Duodenal mucosa (tissue), 2 donors: ENCODE results near the gene PDRG1.

Experiments used
- H3K27ac ChIP-seq: one replicate; pipeline ENCODE4 v1.7.0; 2013; ENCODE audit warnings: low read depth, low read length
- H3K27me3 ChIP-seq, 2 donors: one replicate each; pipeline ENCODE4 v1.7.0; 2013; ENCODE audit warnings: low read length in 2 of 2, control low read depth in 1 of 2; ENCODE audit not compliant: insufficient read depth in 2 of 2, control insufficient read depth in 1 of 2
- H3K36me3 ChIP-seq, 2 donors: one replicate each; pipeline ENCODE4 v1.7.0; 2013; ENCODE audit warnings: low read length in 2 of 2, control low read depth in 1 of 2; ENCODE audit not compliant: insufficient read depth in 2 of 2, control insufficient read depth in 1 of 2
- H3K4me1 ChIP-seq, 2 donors: one replicate each; pipeline ENCODE4 v1.7.0; 2013; ENCODE audit warnings: low read length in 2 of 2, control low read depth in 1 of 2; ENCODE audit not compliant: insufficient read depth in 2 of 2, control insufficient read depth in 1 of 2
- H3K4me3 ChIP-seq, 2 donors: one replicate each; pipeline ENCODE4 v1.7.0; 2013; ENCODE audit warnings: low read length in 2 of 2, low read depth in 1 of 2
- H3K9ac ChIP-seq, 2 donors: one replicate each; pipeline ENCODE4 v1.7.0; 2013; ENCODE audit warnings: low read length in 2 of 2, low read depth in 1 of 2
- H3K9me3 ChIP-seq, 2 donors: one replicate each; pipeline ENCODE4 v1.7.0; 2013; ENCODE audit warnings: low read length in 2 of 2, control low read depth in 1 of 2; ENCODE audit not compliant: control insufficient read depth in 1 of 2

PDRG1 gene

GRCh38 chr20:31984981-31985471 lies 33.2 kb upstream of the PDRG1 start:
- no peaks in the 10 kb centered on the region for H3K9me3 ChIP-seq
- no peak overlapping the region for H3K27ac ChIP-seq
- no peaks in the 10 kb centered on the region for H3K27me3 ChIP-seq
- H3K9ac ChIP-seq = no peak overlapping the region
- H3K36me3 ChIP-seq = no peaks in the 10 kb centered on the region
- no peak overlapping the region for H3K4me3 ChIP-seq
- H3K4me1 ChIP-seq = no peaks in the 10 kb centered on the region

GRCh38 chr20:31981784-31982183 lies 29.9 kb upstream of the PDRG1 start:
- Histone ChIP-seq H3K9me3 (no peaks in the 10 kb centered on the region), H3K27me3 (no peaks in the 10 kb centered on the region), H3K4me3 (no peak overlapping the region), H3K36me3 (no peaks in the 10 kb centered on the region), H3K27ac (no peak overlapping the region), H3K9ac (no peak overlapping the region), H3K4me1 (no peaks in the 10 kb centered on the region)

- Histone ChIP-seq H3K4me3 (no peak overlapping the region), H3K27me3 (peaks cover 0 to 4% of the 10 kb centered on the region in 2 donors), H3K36me3 (no peaks in the 10 kb centered on the region), H3K9ac (no peak overlapping the region), H3K4me1 (no peaks in the 10 kb centered on the region), H3K9me3 (no peaks in the 10 kb centered on the region), H3K27ac (no peak overlapping the region)
These were observed 28.0 kb upstream of the PDRG1 start for GRCh38 chr20:31979713-31980426.

- H3K9ac ChIP-seq = no peak overlapping the region
- no peaks in the 10 kb centered on the region for H3K36me3 ChIP-seq
- no peak overlapping the region for H3K4me3 ChIP-seq
- H3K27ac ChIP-seq = no peak overlapping the region
- no peaks in the 10 kb centered on the region for H3K4me1 ChIP-seq
- H3K9me3 ChIP-seq = no peaks in the 10 kb centered on the region
- H3K27me3 ChIP-seq = peaks cover 0 to 4% of the 10 kb centered on the region in 2 donors
These were observed 25.2 kb upstream of the PDRG1 start for GRCh38 chr20:31977080-31977479.

- Histone ChIP-seq H3K36me3 (no peaks in the 10 kb centered on the region), H3K27ac (no peak overlapping the region), H3K27me3 (peaks cover 0 to 4% of the 10 kb centered on the region in 2 donors), H3K4me1 (no peaks in the 10 kb centered on the region), H3K4me3 (no peak overlapping the region), H3K9ac (no peak overlapping the region), H3K9me3 (no peaks in the 10 kb centered on the region)
These were observed 24.0 kb upstream of the PDRG1 start for GRCh38 chr20:31975874-31976273.

DNA sequence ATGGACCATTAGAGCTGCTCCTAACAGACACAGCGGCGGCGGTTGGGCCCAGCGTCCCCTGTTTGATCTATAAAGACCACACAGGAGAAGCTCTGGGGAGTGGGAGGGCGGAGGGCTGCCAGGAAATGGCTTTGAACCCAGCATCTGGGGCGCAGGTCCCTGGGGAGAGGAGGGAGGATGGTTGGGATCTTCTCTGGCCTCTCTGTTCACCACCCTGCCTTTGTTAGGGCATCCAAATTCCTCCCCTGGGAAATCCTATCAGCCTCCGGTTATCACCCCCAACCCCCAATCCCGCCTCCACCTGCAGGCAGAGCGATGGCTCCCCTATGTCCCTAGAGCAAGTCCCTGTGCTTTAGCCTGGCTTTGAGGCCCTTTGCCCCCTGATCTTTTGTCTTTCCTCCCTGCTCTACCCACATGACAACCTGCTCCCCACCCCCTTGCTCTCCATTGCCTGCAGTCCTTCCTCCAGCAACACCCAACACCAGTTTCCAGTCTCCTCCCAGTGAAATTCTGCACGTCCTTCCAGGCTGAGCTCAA lies 23.2 kb upstream of the PDRG1 start:
- Histone ChIP-seq H3K36me3 (no peaks in the 10 kb centered on the region), H3K27me3 (peaks cover 0 to 9% of the 10 kb centered on the region in 2 donors), H3K4me1 (no peaks in the 10 kb centered on the region), H3K9me3 (no peaks in the 10 kb centered on the region), H3K27ac (no peak overlapping the region), H3K4me3 (no peak overlapping the region), H3K9ac (no peak overlapping the region)

GRCh38 chr20:31974296-31974695 lies 22.4 kb upstream of the PDRG1 start:
- Histone ChIP-seq H3K27ac (no peak overlapping the region), H3K36me3 (no peaks in the 10 kb centered on the region), H3K4me1 (no peaks in the 10 kb centered on the region), H3K4me3 (no peak overlapping the region), H3K27me3 (peaks cover 0 to 9% of the 10 kb centered on the region in 2 donors), H3K9ac (no peak overlapping the region), H3K9me3 (no peaks in the 10 kb centered on the region)

DNA sequence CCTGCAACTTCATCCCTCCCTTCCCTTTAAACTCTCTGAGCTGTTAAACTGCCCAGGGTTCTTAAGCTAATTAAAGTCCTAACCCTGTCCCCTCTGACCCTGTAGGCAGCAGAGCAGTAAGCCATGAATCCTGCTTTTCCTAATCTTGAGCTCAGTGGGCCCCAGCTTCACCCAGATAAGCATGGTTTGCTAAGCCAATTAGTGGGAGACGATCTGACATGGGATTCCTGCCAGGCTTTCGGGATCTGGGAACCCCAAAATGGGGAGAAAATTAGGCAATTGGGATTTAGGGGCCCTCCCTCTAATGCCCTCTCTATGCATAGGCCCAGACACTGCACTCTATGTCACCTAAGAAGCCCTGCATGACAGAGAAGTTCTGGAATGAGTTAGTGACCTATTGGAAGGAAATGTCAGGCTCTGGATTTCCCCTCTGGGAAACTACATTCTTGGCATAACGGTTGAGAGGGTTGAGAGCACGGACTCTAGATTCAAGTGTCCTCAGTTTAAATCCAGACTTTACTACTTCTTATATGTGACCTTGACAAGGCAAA lies 20.7 kb upstream of the PDRG1 start:
- Histone ChIP-seq H3K9ac (no peak overlapping the region), H3K27me3 (peaks cover 0 to 11% of the 10 kb centered on the region in 2 donors), H3K27ac (no peak overlapping the region), H3K4me3 (no peak overlapping the region), H3K9me3 (no peaks in the 10 kb centered on the region), H3K4me1 (no peaks in the 10 kb centered on the region), H3K36me3 (no peaks in the 10 kb centered on the region)

DNA sequence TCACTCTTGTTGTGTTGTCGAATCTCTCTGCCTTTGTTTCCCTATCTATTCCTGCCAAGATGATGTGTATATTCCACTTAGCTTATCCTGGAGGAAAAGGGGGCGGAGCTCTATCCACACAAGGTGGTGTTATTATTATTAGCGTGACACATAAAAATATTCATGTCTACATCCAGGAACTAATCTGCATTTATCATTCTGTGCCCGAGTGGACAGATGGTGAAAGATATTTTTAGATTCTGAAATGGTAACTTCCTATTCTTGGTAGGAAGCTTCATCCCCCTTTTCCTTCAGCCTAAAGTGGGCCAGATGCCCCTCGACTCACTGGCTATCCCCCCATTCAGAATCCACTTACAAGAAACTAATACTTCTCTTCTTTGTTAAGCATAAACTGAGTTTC lies 18.1 kb upstream of the PDRG1 start:
- H3K4me3 ChIP-seq = no peak overlapping the region
- H3K27ac ChIP-seq = no peak overlapping the region
- no peak overlapping the region for H3K9ac ChIP-seq
- peaks cover 12 to 20% of the 10 kb centered on the region in 2 donors for H3K27me3 ChIP-seq
- H3K9me3 ChIP-seq = no peaks in the 10 kb centered on the region
- no peaks in the 10 kb centered on the region for H3K4me1 ChIP-seq
- no peaks in the 10 kb centered on the region for H3K36me3 ChIP-seq

DNA sequence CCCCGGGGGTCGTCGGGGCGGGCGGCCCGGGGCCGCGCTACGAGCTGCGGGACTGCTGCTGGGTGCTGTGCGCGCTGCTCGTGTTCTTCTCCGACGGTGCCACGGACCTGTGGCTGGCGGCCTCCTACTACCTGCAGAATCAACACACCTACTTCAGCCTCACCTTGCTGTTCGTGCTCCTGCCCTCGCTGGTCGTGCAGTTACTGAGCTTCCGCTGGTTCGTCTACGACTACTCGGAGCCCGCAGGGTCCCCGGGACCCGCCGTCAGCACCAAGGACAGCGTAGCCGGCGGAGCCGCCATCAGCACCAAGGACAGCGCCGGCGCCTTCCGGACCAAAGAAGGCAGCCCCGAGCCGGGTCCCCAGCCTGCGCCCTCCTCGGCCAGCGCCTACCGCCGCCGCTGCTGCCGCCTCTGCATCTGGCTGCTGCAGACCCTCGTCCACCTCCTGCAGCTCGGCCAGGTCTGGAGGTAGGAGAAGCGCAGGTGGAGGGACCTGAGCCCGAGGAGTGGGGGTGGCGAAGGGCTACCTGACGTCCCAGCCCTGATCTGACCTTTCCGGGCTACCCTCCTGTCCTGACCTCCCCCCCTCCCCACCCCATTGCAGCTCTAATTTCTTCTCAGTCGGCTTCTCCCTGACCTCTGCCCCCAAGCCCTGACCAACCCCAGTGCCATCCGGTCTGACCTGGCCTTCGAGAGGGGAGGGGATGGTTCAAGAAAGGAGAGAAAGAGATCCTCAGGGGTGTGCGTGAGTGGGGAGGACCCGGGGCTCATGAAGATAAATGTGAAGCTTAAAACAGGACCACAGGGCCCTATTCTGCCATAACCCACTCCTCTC lies 16.7 kb upstream of the PDRG1 start:
- Histone ChIP-seq H3K27ac (no peak overlapping the region), H3K4me3 (no peak overlapping the region), H3K4me1 (no peaks in the 10 kb centered on the region), H3K9ac (no peak overlapping the region), H3K27me3 (peaks cover 12 to 20% of the 10 kb centered on the region in 2 donors), H3K9me3 (no peaks in the 10 kb centered on the region), H3K36me3 (no peaks in the 10 kb centered on the region)
